Bladder microvascular endothelial cell (primary cell): ENCODE data around the gene PNMA6E. TPM values are rescaled to one million over a fixed set of nuclear protein-coding genes. Genes with fewer than 3 reads are reported as not detected.

Experiments used
- total RNA-seq: library from RNA; depleted of rRNA; stranded (reverse); fragments of >200 nt; gene quantifications from 2 replicates; pipeline ENCODE4 v1.2.3, GENCODE V29; 2014

PNMA6E gene
- total RNA-seq: not detected in 2 replicates

DNA sequence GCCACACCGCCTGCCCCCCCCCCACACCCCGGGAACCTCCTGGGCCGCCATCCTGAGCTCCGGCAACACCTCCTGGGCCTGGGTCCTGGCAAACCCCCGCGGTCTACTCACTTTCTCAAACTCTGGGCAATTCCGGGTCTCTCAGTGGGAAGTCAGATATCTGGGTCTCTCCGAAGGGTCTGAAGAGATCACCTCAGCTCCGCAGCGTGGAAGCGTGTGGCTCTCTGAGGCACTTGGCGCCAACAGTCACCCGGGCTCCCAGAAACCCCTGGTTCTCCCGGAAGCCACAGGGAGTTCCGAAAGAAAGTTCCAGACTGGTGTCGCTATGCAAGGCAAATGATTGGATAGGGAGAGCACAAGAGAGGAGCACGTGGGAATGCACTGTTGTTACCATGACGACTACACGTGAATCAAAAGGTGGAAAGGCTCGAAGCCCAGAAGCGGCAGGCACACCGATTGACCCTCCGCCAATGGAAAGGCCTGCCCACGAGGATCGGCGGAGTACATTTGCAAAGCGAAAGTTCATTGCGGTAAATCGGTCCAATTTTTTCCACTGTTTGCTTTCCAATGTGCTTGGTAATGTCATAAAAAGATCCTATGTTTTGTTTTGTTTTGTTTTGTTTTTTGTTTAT lies at the start of gene PNMA6E:
Gene PNMA6E (minus strand): TSS at position 218 of the 632 bp plus-strand sequence. CDS start 2,501 bp downstream, outside the sequence.

DNA sequence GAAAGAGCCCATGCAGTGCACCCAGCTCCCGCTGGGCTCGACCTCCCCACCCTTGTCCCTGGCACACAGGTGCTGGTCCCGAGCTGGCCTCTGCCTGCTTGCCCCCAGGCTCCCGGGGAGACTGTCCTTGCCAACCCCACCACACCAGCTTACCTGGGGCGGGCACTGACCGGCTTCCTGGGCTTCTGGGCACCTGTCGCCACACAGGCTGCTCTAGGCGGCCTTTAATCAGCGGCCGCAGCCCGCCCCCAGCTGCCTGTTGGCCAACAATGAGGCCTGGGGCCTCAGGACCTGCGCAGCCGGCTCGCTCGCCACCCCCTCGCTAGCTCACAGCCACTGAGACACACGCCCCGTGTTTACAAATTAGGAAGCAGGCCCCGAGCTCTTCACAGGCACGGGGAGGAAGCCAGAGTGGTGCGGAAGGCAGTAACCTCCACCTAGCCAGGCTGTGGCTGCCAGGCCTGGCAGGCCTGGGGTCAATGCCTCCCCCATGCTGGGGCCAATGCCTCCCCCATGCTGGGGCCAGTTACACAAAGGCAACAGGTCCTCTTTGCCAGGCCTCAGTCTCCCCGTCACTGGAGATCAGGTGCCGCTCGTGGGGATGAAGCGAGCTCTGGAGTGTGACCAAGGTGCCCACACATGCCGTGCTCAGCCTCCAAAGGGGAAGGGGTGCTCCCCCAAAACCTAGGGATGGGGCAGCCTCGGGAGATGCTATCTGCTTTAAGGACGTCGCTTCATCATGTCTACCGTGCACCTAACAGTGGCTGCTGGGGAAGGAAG lies 44.9 kb upstream of the PNMA6E start, which contains the start of gene TREX2:
Gene TREX2 (minus strand): TSS at position 201 of the 780 bp plus-strand sequence. CDS start 626 bp downstream, outside the sequence.

DNA sequence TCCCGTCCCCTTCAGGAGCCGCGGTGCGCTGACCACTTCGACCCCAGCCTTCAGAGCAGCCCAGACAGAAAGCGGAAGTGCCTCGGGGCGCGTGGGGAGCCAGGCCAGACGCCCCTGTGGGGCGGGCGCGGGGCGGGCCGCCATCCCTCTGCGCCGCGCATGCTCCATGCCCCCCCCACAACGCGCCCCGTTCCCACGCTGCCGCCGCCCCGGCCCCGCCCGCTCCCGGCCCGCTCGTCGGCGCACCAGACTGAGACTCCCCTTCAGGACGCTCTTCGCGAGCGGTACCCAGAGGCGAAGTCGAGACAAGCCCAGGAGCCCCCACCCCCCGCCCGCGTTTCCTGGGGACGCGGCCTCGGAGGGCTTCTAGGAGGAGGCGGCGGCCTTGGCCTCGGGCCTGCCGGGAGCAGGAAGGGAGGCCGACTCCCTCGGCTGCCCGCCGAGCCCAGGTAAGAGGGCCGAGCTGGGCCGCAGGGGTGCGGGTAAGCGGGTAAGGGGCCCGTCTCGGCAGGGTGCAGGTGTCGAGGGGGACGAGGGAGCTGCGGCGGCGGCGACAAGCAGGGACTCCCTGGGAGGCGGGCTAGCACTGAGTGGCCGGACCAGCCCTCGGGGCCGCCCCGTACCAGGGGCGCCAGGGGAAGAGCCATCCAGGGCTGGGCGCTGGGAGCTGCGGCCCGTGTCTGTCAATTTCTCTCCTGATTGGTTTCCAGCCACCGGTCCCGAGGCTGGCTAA lies 10.3 kb upstream of the PNMA6E start, which contains the start of gene ZFP92:
Gene ZFP92 (plus strand): TSS at position 218 of the 733 bp plus-strand sequence. CDS start 6,851 bp downstream, outside the sequence.

Other genes starting within 250 kb of the PNMA6E start
- not detected in 2 replicates for gene MAGEA1, start 222.1 kb downstream of the PNMA6E start, total RNA-seq
- gene PNMA6F, start 79.6 kb downstream of the PNMA6E start, total RNA-seq: not detected in 2 replicates
- 2.8 and 5.5 TPM in 2 replicates for gene ZNF275, start 67.2 kb downstream of the PNMA6E start, total RNA-seq
- gene ZFP92, start 10.1 kb upstream of the PNMA6E start, total RNA-seq: under 0.01 and 0.69 TPM in 2 replicates
- gene TREX2, start 44.7 kb upstream of the PNMA6E start, total RNA-seq: 2.1 and 7.3 TPM in 2 replicates
- 15.9 and 21.5 TPM in 2 replicates for gene HAUS7, start 69.2 kb upstream of the PNMA6E start, total RNA-seq
- 4.4 and 81.7 TPM in 2 replicates for gene BGN, start 93.6 kb upstream of the PNMA6E start, total RNA-seq
- under 0.01 TPM in 1 of 2 replicates, not detected in the other for gene ATP2B3, start 116.3 kb upstream of the PNMA6E start, total RNA-seq
- gene CCNQ, start 197.8 kb upstream of the PNMA6E start, total RNA-seq: 28.4 and 38.2 TPM in 2 replicates
- under 0.01 and 0.13 TPM in 2 replicates for gene DUSP9, start 245.9 kb upstream of the PNMA6E start, total RNA-seq